Gastroesophageal sphincter (tissue), 4 donors: ENCODE data around the gene MARK2. TPM values are rescaled to one million over a fixed set of nuclear protein-coding genes. Genes with fewer than 3 reads are reported as not detected.
A peak's percentile ranks its signal among the peaks of the same experiment; 100 is the strongest.

Experiments used
- ATAC-seq: fragments of 150-250 bp; one replicate; pipeline ENCODE4 v1.9.1; 2016; ENCODE audit warnings: mild to moderate bottlenecking, moderate library complexity
- H3K27ac ChIP-seq, 4 donors: fragments of 200-600 bp; sonication (generic) in 3 of 4; 1 replicate in 3 of 4; 2 replicates in 1 of 4; pipeline ENCODE4 v1.5.1; 2016 to 2019
- H3K27me3 ChIP-seq: fragments of 200-600 bp; sonication (generic); one replicate; pipeline ENCODE4 v1.5.1; 2019
- H3K36me3 ChIP-seq, 2 donors: fragments of 200-600 bp; sonication (generic); one replicate each; pipeline ENCODE4 v1.5.1; 2019; ENCODE audit warnings: control low read depth in 1 of 2
- H3K4me1 ChIP-seq, 3 donors: fragments of 200-600 bp; sonication (generic); 1 replicate in 2 of 3; 2 replicates in 1 of 3; pipeline ENCODE4 v1.5.1; 2016 to 2019; ENCODE audit warnings: control low read depth in 2 of 3
- H3K4me3 ChIP-seq, 2 donors: fragments of 200-600 bp; sonication (generic); one replicate each; pipeline ENCODE4 v1.5.1; 2019; ENCODE audit warnings: mild to moderate bottlenecking in 1 of 2, moderate library complexity in 1 of 2
- H3K9me3 ChIP-seq, 3 donors: fragments of 200-600 bp; sonication (generic); one replicate each; pipeline ENCODE4 v1.5.1; 2017 to 2019; ENCODE audit warnings: control low read depth in 2 of 3
- CTCF ChIP-seq, 4 experiments: fragments of 200-600 bp in 2 of 4; fragments of 450-650 bp in 2 of 4; sonication (generic) in 1 of 4; IDR thresholded peaks; one replicate each; pipeline ENCODE4 v1.5.1; 2017 to 2019; ENCODE audit warnings: antibody characterized with exemption in 4 of 4, mild to moderate bottlenecking in 2 of 4, moderate library complexity in 2 of 4
- EP300 ChIP-seq: sonication (generic); formaldehyde crosslinking; IDR thresholded peaks from one replicate; pipeline ENCODE4 v1.6.1; 2017; ENCODE audit warnings: antibody characterized with exemption, mild to moderate bottlenecking
- POLR2A ChIP-seq, 2 donors: fragments of 450-650 bp; IDR thresholded peaks; one replicate each; pipeline ENCODE4 v1.6.1; 2017; ENCODE audit warnings: antibody characterized with exemption in 2 of 2, mild to moderate bottlenecking in 2 of 2, moderate library complexity in 1 of 2
- POLR2AphosphoS5 ChIP-seq: sonication (generic); formaldehyde crosslinking; IDR thresholded peaks from one replicate; pipeline ENCODE4 v1.6.1; 2017; ENCODE audit warnings: antibody characterized with exemption
- WGBS, 2 donors: methylation state at CpG; one replicate each; pipeline ENCODE4 v1.1.5; 2018; ENCODE audit warnings: low coverage in 1 of 2; 5-methylcytosine and 5-hydroxymethylcytosine counted together
- total RNA-seq, 4 donors: library from RNA; depleted of rRNA; stranded (reverse); fragments of >200 nt; gene quantifications; one replicate each; pipeline ENCODE4 v1.1.0, GENCODE V29; 2016

MARK2 gene
- total RNA-seq, 4 donors from 2014 or later: 17.4 to 42.5 (median 23.8) TPM

GRCh38 chr11:63844836-63845235 lies 5.9 kb downstream of the MARK2 start:
- Histone ChIP-seq H3K36me3 (peaks cover 0 to 12% of the 10 kb centered on the region in 2 donors), H3K4me1 (peaks cover 0 to 81% (median 34%) of the 10 kb centered on the region in 3 donors), H3K27me3 (no peaks in the 10 kb centered on the region), H3K9me3 (no peaks in the 10 kb centered on the region), H3K27ac (peak overlapping the region in 3 of 4 donors; percentile 35 to 42 (median 36)), H3K4me3 (no peak overlapping the region)
- no peak for ATAC-seq
- WGBS, 2 donors: 43 to 100% methylated on average over 1 to 3 of the region's 4 CpGs
- TF ChIP-seq POLR2AphosphoS5 (no peak), CTCF (IDR thresholded peaks at IDR 0.05) (no peak), POLR2A (IDR thresholded peaks at IDR 0.05) (no peak), EP300 (no peak)

- Histone ChIP-seq H3K36me3 (peaks cover 0 to 12% of the 10 kb centered on the region in 2 donors), H3K4me1 (peaks cover 0 to 77% (median 34%) of the 10 kb centered on the region in 3 donors), H3K9me3 (no peaks in the 10 kb centered on the region), H3K4me3 (no peak overlapping the region), H3K27me3 (no peaks in the 10 kb centered on the region), H3K27ac (peak overlapping the region in 3 of 4 donors; percentile 35 to 42 (median 36))
- ATAC-seq: no peak
- TF ChIP-seq CTCF (IDR thresholded peaks at IDR 0.05) (no peak), POLR2A (IDR thresholded peaks at IDR 0.05) (no peak), EP300 (no peak), POLR2AphosphoS5 (no peak)
- WGBS, 2 donors: 0 to 44% methylated on average over 1 to 2 of the region's 2 CpGs
Observed at GRCh38 chr11:63845303-63845702, 6.4 kb downstream of the MARK2 start.

GRCh38 chr11:63845911-63846310 lies 7.0 kb downstream of the MARK2 start:
- TF ChIP-seq CTCF (IDR thresholded peaks at IDR 0.05) (no peak), POLR2A (IDR thresholded peaks at IDR 0.05) (no peak), EP300 (no peak), POLR2AphosphoS5 (no peak)
- H3K27ac ChIP-seq: peak overlapping the region in 2 of 4 donors; percentile 35 to 42
- no peak for ATAC-seq
- H3K36me3 ChIP-seq: peaks cover 0 to 12% of the 10 kb centered on the region in 2 donors
- H3K4me1 ChIP-seq: peaks cover 0 to 77% (median 30%) of the 10 kb centered on the region in 3 donors
- H3K4me3 ChIP-seq: no peak overlapping the region
- no peaks in the 10 kb centered on the region for H3K9me3 ChIP-seq
- no peaks in the 10 kb centered on the region for H3K27me3 ChIP-seq
- WGBS, 2 donors: 77 to 100% methylated on average over 1 to 3 of the region's 7 CpGs

GRCh38 chr11:63846897-63847296 lies 8.0 kb downstream of the MARK2 start:
- TF ChIP-seq CTCF (IDR thresholded peaks at IDR 0.05): no peak
- TF ChIP-seq POLR2AphosphoS5: no peak
- no peak for TF ChIP-seq POLR2A (IDR thresholded peaks at IDR 0.05)
- no peak for TF ChIP-seq EP300
- Histone ChIP-seq H3K27me3 (no peaks in the 10 kb centered on the region), H3K9me3 (no peaks in the 10 kb centered on the region), H3K4me3 (no peak overlapping the region), H3K36me3 (peaks cover 0 to 12% of the 10 kb centered on the region in 2 donors), H3K4me1 (peaks cover 0 to 77% (median 24%) of the 10 kb centered on the region in 3 donors), H3K27ac (no peak overlapping the region)
- no peak for ATAC-seq
- 93% methylated on average over 3 of the region's 6 CpGs; no CpG with 5 or more reads in 1 of the 2 donors for WGBS, 2 donors

GRCh38 chr11:63847363-63847762 lies 8.5 kb downstream of the MARK2 start:
- H3K27me3 ChIP-seq: no peaks in the 10 kb centered on the region
- H3K27ac ChIP-seq: no peak overlapping the region
- no peak for ATAC-seq
- H3K36me3 ChIP-seq: peaks cover 0 to 9% of the 10 kb centered on the region in 2 donors
- H3K4me1 ChIP-seq: peaks cover 0 to 77% (median 22%) of the 10 kb centered on the region in 3 donors
- no peaks in the 10 kb centered on the region for H3K9me3 ChIP-seq
- H3K4me3 ChIP-seq: no peak overlapping the region
- TF ChIP-seq EP300 (no peak), CTCF (IDR thresholded peaks at IDR 0.05) (no peak), POLR2AphosphoS5 (no peak), POLR2A (IDR thresholded peaks at IDR 0.05) (no peak)
- WGBS, 2 donors: 58 to 60% methylated on average over 2 of the region's 3 CpGs
